ENCODE measurements around the gene KCNJ10.
"Not testable (repeated sequence)": the region's sequence is repeated elsewhere in the genome, so short reads cannot be mapped to it uniquely, and the experiment has no call there.

Gene KCNJ10

DNA sequence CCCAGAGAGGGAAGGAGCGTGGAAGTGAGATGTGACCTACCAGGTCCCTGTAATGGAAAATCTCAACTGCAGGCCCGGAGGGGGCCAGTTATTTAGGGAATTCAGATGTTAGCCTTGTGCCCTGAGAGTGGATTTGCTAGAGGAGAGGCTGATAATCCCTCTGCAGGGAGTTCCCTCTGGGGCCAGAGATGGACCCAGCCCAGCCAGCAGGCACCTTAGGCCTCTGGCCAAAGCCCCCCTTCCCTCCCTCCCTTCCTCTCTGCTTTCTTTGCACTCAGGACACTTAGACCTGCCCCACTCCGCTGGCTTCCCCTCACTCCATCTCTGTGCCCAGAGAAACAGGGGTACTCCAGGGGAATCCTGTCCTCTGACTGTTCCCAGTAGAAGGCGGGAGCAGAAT lies 44.1 kb upstream of the KCNJ10 start:
- TF ChIP-seq, protein P1, sequence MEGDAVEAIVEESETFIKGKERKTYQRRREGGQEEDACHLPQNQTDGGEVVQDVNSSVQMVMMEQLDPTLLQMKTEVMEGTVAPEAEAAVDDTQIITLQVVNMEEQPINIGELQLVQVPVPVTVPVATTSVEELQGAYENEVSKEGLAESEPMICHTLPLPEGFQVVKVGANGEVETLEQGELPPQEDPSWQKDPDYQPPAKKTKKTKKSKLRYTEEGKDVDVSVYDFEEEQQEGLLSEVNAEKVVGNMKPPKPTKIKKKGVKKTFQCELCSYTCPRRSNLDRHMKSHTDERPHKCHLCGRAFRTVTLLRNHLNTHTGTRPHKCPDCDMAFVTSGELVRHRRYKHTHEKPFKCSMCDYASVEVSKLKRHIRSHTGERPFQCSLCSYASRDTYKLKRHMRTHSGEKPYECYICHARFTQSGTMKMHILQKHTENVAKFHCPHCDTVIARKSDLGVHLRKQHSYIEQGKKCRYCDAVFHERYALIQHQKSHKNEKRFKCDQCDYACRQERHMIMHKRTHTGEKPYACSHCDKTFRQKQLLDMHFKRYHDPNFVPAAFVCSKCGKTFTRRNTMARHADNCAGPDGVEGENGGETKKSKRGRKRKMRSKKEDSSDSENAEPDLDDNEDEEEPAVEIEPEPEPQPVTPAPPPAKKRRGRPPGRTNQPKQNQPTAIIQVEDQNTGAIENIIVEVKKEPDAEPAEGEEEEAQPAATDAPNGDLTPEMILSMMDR (IDR thresholded peaks at IDR 0.05; ENCODE audit: extremely low read depth, missing control alignments): no peak
- DNase-seq (ENCODE audit: low spot score): no peak

DNA sequence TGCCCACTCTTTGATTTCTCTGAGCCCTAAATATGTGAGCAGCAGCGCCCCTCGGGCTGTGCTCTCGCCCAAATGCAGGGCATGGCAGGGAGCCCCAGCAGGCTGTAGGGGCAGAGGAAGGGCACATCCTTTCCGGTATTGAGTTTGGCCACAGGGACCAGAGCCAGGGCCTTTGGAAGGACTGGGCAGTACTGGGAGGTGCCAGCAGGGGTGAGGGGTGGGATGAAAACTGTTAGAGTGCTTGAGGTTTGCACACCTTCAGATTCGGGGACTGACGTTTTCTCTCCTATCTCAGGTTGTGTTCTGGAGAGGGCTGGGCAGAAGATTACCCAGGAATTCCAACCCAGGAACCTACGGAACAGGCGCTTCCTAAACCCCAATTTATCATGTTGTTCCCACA lies 43.4 kb upstream of the KCNJ10 start:
- TF ChIP-seq, protein P1 (IDR thresholded peaks at IDR 0.05; ENCODE audit: extremely low read depth, missing control alignments): no peak
- no peak for DNase-seq (ENCODE audit: low spot score)

DNA sequence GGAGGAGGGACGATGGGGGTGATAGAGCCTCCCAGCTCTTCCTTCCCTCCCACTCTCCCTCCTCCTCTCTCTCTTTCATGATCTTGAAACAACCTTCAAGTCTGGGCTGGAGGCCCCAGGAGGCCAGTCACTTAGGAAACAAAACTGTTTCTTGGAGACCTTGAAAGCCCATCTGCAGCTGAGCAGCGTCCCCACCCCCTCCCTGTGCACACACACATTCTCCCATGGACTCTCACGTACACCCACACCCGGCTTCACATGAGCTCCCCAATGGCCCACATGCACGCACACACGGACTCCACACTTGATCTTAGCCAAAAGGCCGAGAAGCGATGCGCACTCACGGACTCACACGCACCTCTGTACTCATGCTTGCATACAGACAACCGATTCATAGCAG lies 42.4 kb upstream of the KCNJ10 start:
- TF ChIP-seq, protein P1 (IDR thresholded peaks at IDR 0.05; ENCODE audit: extremely low read depth, missing control alignments): no peak
- no peak for DNase-seq (ENCODE audit: low spot score)

DNA sequence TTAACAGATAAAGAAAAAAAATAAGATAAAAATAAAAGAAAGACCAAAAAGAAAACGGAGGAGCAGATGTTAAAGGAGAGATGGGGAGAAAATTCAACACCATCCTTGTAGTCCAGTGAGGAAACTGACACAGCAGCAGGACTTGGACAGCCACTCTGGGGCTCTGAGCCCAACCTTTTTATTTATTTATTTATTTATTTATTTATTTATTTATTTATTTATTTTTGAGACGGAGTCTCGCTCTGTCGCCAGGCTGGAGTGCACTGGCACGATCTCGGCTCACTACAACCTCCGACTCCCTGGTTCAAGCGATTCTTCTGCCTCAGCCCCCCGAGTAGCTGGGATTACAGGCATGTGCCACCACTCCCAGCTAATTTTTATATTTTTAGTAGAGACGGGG lies 41.5 kb upstream of the KCNJ10 start:
- not testable (repeated sequence) for DNase-seq (ENCODE audit: low spot score)

DNA sequence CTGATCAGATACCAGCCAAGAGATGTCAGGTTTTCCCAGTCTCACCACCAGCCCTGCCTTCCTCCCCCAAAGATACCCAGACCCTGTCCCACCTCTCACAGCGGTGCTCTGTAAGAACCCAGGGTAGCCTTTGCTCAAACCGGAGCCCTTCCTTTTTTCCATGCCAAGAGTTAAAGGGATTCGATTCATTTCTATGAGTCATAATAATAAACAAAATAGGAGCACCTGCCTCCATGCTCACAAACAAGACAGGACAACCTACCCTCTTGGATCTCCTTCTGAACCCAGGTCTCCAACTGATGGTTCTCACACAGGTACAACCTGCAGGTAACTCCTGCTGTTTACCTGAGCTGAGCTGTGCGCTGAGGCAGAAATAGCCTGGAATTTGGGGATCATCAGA lies 39.7 kb upstream of the KCNJ10 start:
- no peak for DNase-seq (ENCODE audit: low spot score)
- TF ChIP-seq, protein P1 (IDR thresholded peaks at IDR 0.05; ENCODE audit: extremely low read depth, missing control alignments): no peak

DNA sequence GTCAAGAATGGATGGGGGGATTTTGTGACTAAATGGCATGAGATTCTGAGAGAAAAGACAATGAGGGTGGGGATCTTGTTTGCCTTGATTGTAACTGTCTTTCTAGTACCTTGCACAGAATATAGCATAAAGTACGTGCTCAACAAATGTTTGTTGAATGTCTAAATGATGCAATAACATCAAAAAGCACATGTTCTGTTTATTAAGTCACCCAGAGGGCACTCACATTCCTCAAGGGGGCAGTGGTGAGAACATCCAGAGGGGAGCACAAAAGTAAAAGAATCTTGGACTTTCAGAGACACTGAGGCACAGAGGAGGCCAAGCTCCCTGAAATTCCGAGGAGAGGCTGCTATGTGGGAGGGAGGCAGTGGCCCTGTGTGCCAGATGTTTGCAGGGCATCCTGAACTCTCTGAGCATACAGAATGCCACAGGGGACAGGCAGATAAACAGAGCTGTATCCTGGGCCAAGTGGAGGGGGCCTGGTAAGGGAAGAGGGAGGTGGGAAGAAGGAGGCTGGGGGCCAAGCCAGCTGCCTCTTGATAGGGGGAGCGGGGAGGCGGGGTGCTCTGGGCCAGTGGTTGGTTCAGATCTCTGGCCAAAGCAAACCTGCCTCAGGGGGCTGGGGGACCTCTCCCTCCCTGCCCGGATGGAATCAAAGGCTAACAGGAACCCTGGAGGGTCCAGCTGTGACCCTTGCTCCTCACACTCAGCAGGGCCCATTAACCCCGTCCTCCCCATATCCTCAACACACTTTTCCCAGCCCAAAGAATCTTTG lies 39.1 kb upstream of the KCNJ10 start:
- TF ChIP-seq, protein P1 (IDR thresholded peaks at IDR 0.05; ENCODE audit: extremely low read depth, missing control alignments): peak; percentile 45

DNA sequence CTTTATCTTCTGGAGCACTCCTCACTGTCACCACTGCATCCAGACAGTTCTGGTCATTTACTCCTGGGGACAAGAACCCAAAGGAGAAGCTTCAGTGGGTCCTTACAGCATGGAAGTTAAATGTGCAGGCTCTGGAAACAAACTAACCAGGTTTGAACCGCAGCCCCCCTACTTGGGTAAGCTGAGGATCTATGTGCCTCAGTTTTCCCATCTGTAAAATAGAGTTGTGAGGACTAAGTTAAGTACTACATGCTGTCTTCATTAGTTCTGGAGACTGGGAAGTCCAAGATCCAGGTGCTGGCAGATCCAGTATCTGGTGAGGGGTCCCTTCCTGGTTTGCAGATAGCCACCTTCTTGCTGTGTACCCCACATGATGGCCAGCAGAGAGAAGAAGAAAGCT lies 37.6 kb upstream of the KCNJ10 start:
- DNase-seq (ENCODE audit: low spot score): no peak
- TF ChIP-seq, protein P1 (IDR thresholded peaks at IDR 0.05; ENCODE audit: extremely low read depth, missing control alignments): no peak

More for the DNA sequence above, 39.1 kb upstream of the KCNJ10 start:
- DNase-seq (ENCODE audit: low spot score): peak; percentile 60

DNA sequence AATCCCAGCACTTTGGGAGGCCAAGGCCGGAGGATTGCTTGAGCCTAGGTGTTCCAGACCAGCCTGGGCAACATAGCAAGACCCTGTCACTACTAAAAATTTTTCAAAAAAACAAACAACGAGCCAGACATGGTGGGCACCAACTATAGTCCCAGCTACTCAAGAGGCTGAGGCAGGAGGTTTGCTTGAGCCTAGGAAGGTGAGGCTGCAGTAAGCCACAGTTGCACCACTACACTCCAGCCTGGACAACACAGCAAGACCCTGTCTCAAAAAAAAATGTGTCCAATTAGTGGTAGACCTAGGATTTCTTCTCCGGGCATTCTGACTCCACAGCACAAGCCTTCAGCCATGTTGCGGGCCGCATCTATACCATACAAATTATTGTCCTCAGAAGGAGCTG lies 35.2 kb upstream of the KCNJ10 start:
- no peak for DNase-seq (ENCODE audit: low spot score)
- TF ChIP-seq, protein P1 (IDR thresholded peaks at IDR 0.05; ENCODE audit: extremely low read depth, missing control alignments): no peak
